PC-9 (cell line): ENCODE results near the gene CCDC138.

Source experiments
- CTCF ChIP-seq: fragments of 200-600 bp; sonication (generic); conservative IDR thresholded peaks from 2 replicates; pipeline ENCODE4 v1.6.1; 2017; ENCODE audit warnings: mixed run types, antibody characterized with exemption, mild to moderate bottlenecking, moderate library complexity
- EZH2 ChIP-seq: fragments of 200-600 bp; sonication (generic); IDR thresholded peaks from 2 replicates; pipeline ENCODE4 v1.8.0; 2017; ENCODE audit warnings: antibody characterized with exemption, low read depth

GRCh38 chr2:108869542-108869941 lies 83.0 kb downstream of the CCDC138 start:
- TF ChIP-seq CTCF = no peak
- TF ChIP-seq EZH2 = no peak
